Ovary (tissue), 3 donors: ENCODE results near the gene GPR78.

ENCODE experiments used
- CTCF ChIP-seq, 3 donors: fragments of 450-650 bp in 2 of 3; fragments of 200-600 bp in 1 of 3; IDR thresholded peaks; one replicate each; pipeline versions ENCODE4 v1.5.1 to v1.8.0; 2016 to 2022; ENCODE audit warnings: antibody characterized with exemption in 3 of 3, mild to moderate bottlenecking in 1 of 3
- EP300 ChIP-seq: sonication (generic); formaldehyde crosslinking; IDR thresholded peaks from one replicate; pipeline ENCODE4 v1.6.1; 2017; ENCODE audit warnings: antibody characterized with exemption
- POLR2A ChIP-seq: fragments of 450-650 bp; IDR thresholded peaks from one replicate; pipeline ENCODE4 v1.6.1; 2017; ENCODE audit warnings: antibody characterized with exemption, mild to moderate bottlenecking, moderate library complexity
- donor health status: DM: no; HTN: no; CAD: no.

DNA sequence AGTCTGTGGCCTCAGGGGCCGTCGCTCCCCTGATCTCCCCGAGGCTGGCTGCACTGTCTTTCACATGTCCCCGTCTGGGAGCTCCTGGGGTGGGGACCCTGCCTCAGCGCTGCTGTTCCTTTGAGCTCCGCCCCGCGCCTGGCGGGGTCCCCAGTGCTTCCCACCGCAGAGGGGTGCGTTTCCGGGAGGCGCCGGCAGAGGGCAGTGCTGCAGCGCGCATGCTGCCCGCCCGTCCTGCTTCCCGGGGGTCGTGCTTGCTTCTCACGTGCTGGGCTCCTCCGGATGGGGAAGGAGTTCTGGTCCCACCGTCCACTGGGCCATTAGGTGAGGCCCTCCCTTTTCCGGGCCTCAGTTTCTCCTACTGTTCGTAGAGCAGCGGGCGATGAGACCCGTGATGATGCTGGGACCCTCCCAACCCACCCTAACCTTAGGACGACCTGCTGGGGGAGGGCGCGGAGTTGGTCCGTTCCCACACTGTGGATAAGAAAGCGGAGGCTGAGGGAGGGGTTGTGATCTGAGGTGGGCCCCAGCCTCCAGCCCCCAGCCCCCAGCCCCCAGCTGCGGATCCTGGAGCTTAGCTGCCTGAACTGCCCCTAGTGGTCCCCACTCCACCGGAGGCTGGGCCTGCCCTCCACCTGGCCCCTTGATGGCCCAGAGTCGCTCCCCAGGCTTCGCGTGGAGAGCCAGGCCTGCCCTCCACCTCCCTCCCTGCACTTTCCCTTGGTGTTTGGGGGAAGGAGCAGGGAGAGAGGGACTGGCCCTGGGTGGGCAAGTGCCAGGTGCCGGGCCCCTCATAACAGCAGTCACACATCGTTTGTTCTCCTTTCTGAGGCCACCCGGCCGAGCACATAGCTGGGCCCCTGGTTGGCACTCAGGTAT is 27.6 kb downstream of the GPR78 start:
- TF ChIP-seq POLR2A (no peak), CTCF (IDR thresholded peaks at IDR 0.05) (peak; percentile 71 to 88 (median 81)), EP300 (no peak)
